Endothelial cell of umbilical vein (primary cell): ENCODE data around the gene ULK1. TPM values are rescaled to one million over a fixed set of nuclear protein-coding genes. Genes with fewer than 3 reads are reported as not detected.
"Not testable (repeated sequence)": the region's sequence is repeated elsewhere in the genome, so short reads cannot be mapped to it uniquely, and the experiment has no call there.

Experiments
- BruUV-seq: library from RNA; stranded (reverse); fragments of 400-500 nt; replicated peaks from 2 replicates; lab custom pipeline; 2021; lab: Mats Ljungman, UMichigan
- CTCF ChIA-PET: fragments of 300-600, 350-600 bp; sonication (Branson Sonifier 250); formaldehyde crosslinking; loops from one replicate; lab custom pipeline; 2021; ENCODE audit warnings: antibody characterized with exemption, inconsistent platforms; lab: Charles Lee
- POLR2A ChIA-PET: fragments of 300-600, 350-600 bp; sonication (Branson Sonifier 250); formaldehyde crosslinking; loops from one replicate; lab custom pipeline; 2021; ENCODE audit warnings: antibody characterized with exemption, inconsistent platforms; lab: Charles Lee
- DNase-seq: peaks from one replicate; pipeline ENCODE4 v3.0.0-alpha.2; 2011; ENCODE audit warnings: low read depth, low spot score
- FAIRE-seq: peaks from 2 replicates; lab custom pipeline; 2011; peaks lifted over from hg19 to GRCh38; lab: Jason Lieb, UNC
- H2AFZ ChIP-seq: 2 replicates; pipeline ENCODE4 v1.6.0; 2012; ENCODE audit warnings: low read depth, low read length, control low read depth, inconsistent platforms
- H3K27ac ChIP-seq: 2 replicates; pipeline ENCODE4 v1.5.1; 2011; ENCODE audit warnings: low read depth, mild to moderate bottlenecking, control low read depth, low read length, moderate library complexity; ENCODE audit not compliant: insufficient read depth
- H3K27me3 ChIP-seq, 2 experiments: 2 replicates each; pipeline versions ENCODE4 v1.6.0 to v1.6.1; 2011; ENCODE audit warnings: low read length in 2 of 2, mixed read lengths in 1 of 2; ENCODE audit not compliant: control insufficient read depth in 2 of 2, insufficient read depth in 2 of 2
- H3K36me3 ChIP-seq, 2 experiments: 2 replicates in 1 of 2; 3 replicates in 1 of 2; pipeline ENCODE4 v1.5.1; 2011; ENCODE audit warnings: low read length in 2 of 2, mild to moderate bottlenecking in 1 of 2, moderate library complexity in 1 of 2; ENCODE audit not compliant: control insufficient read depth in 2 of 2, insufficient read depth in 2 of 2; ENCODE audit errors: extremely low read depth in 1 of 2
- H3K4me1 ChIP-seq: 3 replicates; pipeline ENCODE4 v1.5.1; 2011; ENCODE audit warnings: mild to moderate bottlenecking, low read length; ENCODE audit not compliant: control insufficient read depth, insufficient read depth; ENCODE audit errors: extremely low read depth
- H3K4me2 ChIP-seq: 2 replicates; pipeline ENCODE4 v1.6.1; 2011; ENCODE audit warnings: low read length, control low read depth, mixed read lengths; ENCODE audit not compliant: insufficient read depth
- H3K4me3 ChIP-seq, 3 experiments: fragments of 200-600 bp in 1 of 3; sonication (generic), shearing (Covaris generic) in 1 of 3; replicated peaks in 1 of 3; 2 replicates each; pipeline ENCODE4 v1.5.1; 2011 to 2016; ENCODE audit warnings: control low read depth in 3 of 3, low read length in 3 of 3, mild to moderate bottlenecking in 2 of 3, inconsistent platforms in 1 of 3, low read depth in 1 of 3, moderate library complexity in 1 of 3; ENCODE audit not compliant: insufficient read depth in 1 of 3
- H3K79me2 ChIP-seq: 2 replicates; pipeline ENCODE4 v1.6.0; 2012; ENCODE audit warnings: low read length, inconsistent platforms; ENCODE audit not compliant: control insufficient read depth, insufficient read depth
- H3K9ac ChIP-seq: replicated peaks from 2 replicates; pipeline ENCODE3; 2011; ENCODE audit warnings: low read length, control low read depth; ENCODE audit not compliant: insufficient read depth; ENCODE audit errors: extremely low read depth
- H3K9me1 ChIP-seq: replicated peaks from 3 replicates; pipeline ENCODE4 v1.6.0; 2011; ENCODE audit warnings: mild to moderate bottlenecking, low read length; ENCODE audit not compliant: control insufficient read depth, insufficient read depth; ENCODE audit errors: extremely low read depth
- H3K9me3 ChIP-seq: replicated peaks from 2 replicates; pipeline ENCODE4 v1.5.1; 2012; ENCODE audit warnings: low read length, inconsistent platforms; ENCODE audit not compliant: control insufficient read depth, insufficient read depth
- H4K20me1 ChIP-seq: replicated peaks from 2 replicates; pipeline ENCODE3; 2011; ENCODE audit warnings: mild to moderate bottlenecking, low read length; ENCODE audit not compliant: control insufficient read depth, insufficient read depth; ENCODE audit errors: extremely low read depth
- CTCF ChIP-seq, 2 donors: IDR thresholded peaks; 1 replicate in 1 of 2; 2 replicates in 1 of 2; pipeline ENCODE4 v1.5.1; 2011; ENCODE audit warnings: low read length in 2 of 2, mild to moderate bottlenecking in 2 of 2, moderate library complexity in 2 of 2, control low read depth in 1 of 2, inconsistent platforms in 1 of 2, low read depth in 1 of 2; ENCODE audit not compliant: insufficient read depth in 1 of 2; ENCODE audit errors: extremely low read depth in 1 of 2
- EZH2 ChIP-seq: IDR thresholded peaks from 2 replicates; pipeline ENCODE4 v1.6.1; 2012; ENCODE audit warnings: borderline replicate concordance, low read depth, mild to moderate bottlenecking, moderate library complexity, low read length, inconsistent platforms; ENCODE audit not compliant: severe bottlenecking
- FOS ChIP-seq: IDR thresholded peaks from 2 replicates; pipeline ENCODE4 v1.6.1; 2011; ENCODE audit warnings: mild to moderate bottlenecking, low read length, moderate library complexity, borderline replicate concordance; ENCODE audit not compliant: insufficient read depth
- GATA2 ChIP-seq: IDR thresholded peaks from 2 replicates; pipeline ENCODE4 v1.7.0; 2011; ENCODE audit warnings: low read depth, mild to moderate bottlenecking, moderate library complexity, mixed read lengths, low read length; ENCODE audit not compliant: insufficient read length, insufficient read depth
- JUN ChIP-seq: IDR thresholded peaks from 2 replicates; pipeline ENCODE4 v1.6.1; 2011; ENCODE audit warnings: borderline replicate concordance, low read depth; ENCODE audit not compliant: insufficient read length, insufficient read depth
- MAX ChIP-seq: IDR thresholded peaks from 2 replicates; pipeline ENCODE4 v1.6.1; 2011; ENCODE audit not compliant: insufficient read depth, insufficient read length
- MYC ChIP-seq: IDR thresholded peaks from one replicate; pipeline ENCODE4 v1.6.1; 2011; ENCODE audit warnings: mild to moderate bottlenecking, low read depth, low read length
- POLR2A ChIP-seq: IDR thresholded peaks from 2 replicates; pipeline ENCODE4 v1.6.1; 2012; ENCODE audit warnings: low read depth, mild to moderate bottlenecking, control low read depth, low read length
- POLR2AphosphoS5 ChIP-seq: IDR thresholded peaks from 2 replicates; pipeline ENCODE4 v1.6.1; 2012; ENCODE audit warnings: low read depth, mild to moderate bottlenecking, control low read depth, low read length, moderate library complexity; ENCODE audit not compliant: insufficient read depth
- dilution Hi-C: fragments of 300-500 bp; cut with MboI; formaldehyde crosslinking; loops from one replicate; pipeline ENCODE4 v1.15.0; 2019; ENCODE audit warnings: low sequenced_read_pairs; ENCODE audit not compliant: extremely low pct_ligation_motif_present
- intact Hi-C: fragments of 100-400 bp; cut with micrococcal nuclease; formaldehyde crosslinking; loops from one replicate; pipeline ENCODE4 v1.10.0; 2022
- polyA plus RNA-seq, 4 experiments: library from polyadenylated mRNA; depleted of rRNA in 3 of 4; stranded (reverse) in 3 of 4; unstranded in 1 of 4; fragments of >200 nt; gene quantifications; 2 replicates each; pipeline versions ENCODE4 v1.2.1 to v1.2.3, GENCODE V29; 2011 to 2012; ENCODE audit warnings: missing spikeins in 1 of 4
- total RNA-seq: library from RNA; stranded (reverse); gene quantifications from 2 replicates; pipeline ENCODE4 v1.2.3, GENCODE V29; 2021

Gene ULK1
- total and polyA plus RNA-seq, 2 donors (not counting 3 experiments of a cell fraction or from before 2014, with no cell fraction given), result 14.4 to 38.2 TPM

GRCh38 chr12:131959641-131960589 lies 65.5 kb downstream of the ULK1 start:
- no TSS peak for BruUV-seq
- DNase-seq (no peak), FAIRE-seq (no peak)
- CTCF ChIA-PET, result no interaction called here
- Histone ChIP-seq H3K4me1 (no peaks in the 10 kb centered on the region), H3K27ac (no peak overlapping the region), H3K4me3 (no peak overlapping the region), H2AFZ (no peak overlapping the region), H3K9ac (no peak overlapping the region), H3K36me3 (peaks cover 0 to 5% of the 10 kb centered on the region in 2 experiments), H3K9me1 (no peaks in the 10 kb centered on the region), H3K79me2 (peaks cover 82% of the 10 kb centered on the region), H3K4me2 (no peak overlapping the region), H4K20me1 (peaks cover 11% of the 10 kb centered on the region), H3K27me3 (no peaks in the 10 kb centered on the region), H3K9me3 (no peaks in the 10 kb centered on the region)
- POLR2A ChIA-PET, result no interaction called here
- intact Hi-C loops (no loop called here), dilution Hi-C loops (no loop called here)
- no peak for TF ChIP-seq EZH2
- TF ChIP-seq MAX, result no peak
- TF ChIP-seq JUN, result no peak
- no peak for TF ChIP-seq POLR2AphosphoS5
- TF ChIP-seq GATA2, result no peak
- no peak for TF ChIP-seq POLR2A
- no peak for TF ChIP-seq FOS
- no peak for TF ChIP-seq CTCF (IDR thresholded peaks at IDR 0.05; ENCODE audit: extremely low read depth in 1 of 2, insufficient read depth in 1 of 2, low read depth in 1 of 2, low read length in 2 of 2)
- TF ChIP-seq MYC, result no peak

GRCh38 chr12:131960590-131961325 lies 66.3 kb downstream of the ULK1 start:
- dilution Hi-C loops, DNase-seq, BruUV-seq, FAIRE-seq, H3K9me1 ChIP-seq, CTCF ChIA-PET, H3K27me3 ChIP-seq, H3K9me3 ChIP-seq, H3K9ac ChIP-seq, intact Hi-C loops, H3K4me2 ChIP-seq, POLR2A ChIA-PET, H3K36me3 ChIP-seq, H3K4me1 ChIP-seq, H3K4me3 ChIP-seq, H3K27ac ChIP-seq, H2AFZ ChIP-seq: not testable (repeated sequence)
- Histone ChIP-seq H4K20me1 (peaks cover 12% of the 10 kb centered on the region), H3K79me2 (peaks cover 82% of the 10 kb centered on the region)
